Dermis microvascular lymphatic vessel endothelial cell (primary cell): ENCODE data around the gene GMPR2. TPM values are rescaled to one million over a fixed set of nuclear protein-coding genes. Genes with fewer than 3 reads are reported as not detected.

Experiments used
- DNase-seq, 2 donors: peaks; one replicate each; pipeline versions ENCODE4 v3.0.0 to v3.0.0-alpha.2; 2010; ENCODE audit warnings: low read depth in 2 of 2
- total RNA-seq: library from RNA; depleted of rRNA; stranded (reverse); fragments of >200 nt; gene quantifications from 2 replicates; pipeline ENCODE4 v1.2.1, GENCODE V29; 2014

Gene GMPR2
- total RNA-seq = 81.9 and 90.5 TPM in 2 replicates

GRCh38 chr14:24232645-24233537, at the start of gene GMPR2:
Gene GMPR2, plus strand, starts transcription at chr14:24232929. Its CDS starts 325 bp downstream, at chr14:24233254.
- peak in 1 of 2 donors; percentile 24 for DNase-seq

- no peak for DNase-seq
Measured at GRCh38 chr14:24183014-24183481, 49.7 kb upstream of the GMPR2 start.

- no peak for DNase-seq
Measured at GRCh38 chr14:24184104-24184970, 48.4 kb upstream of the GMPR2 start.

- DNase-seq = no peak
Measured at GRCh38 chr14:24185026-24185425, 47.7 kb upstream of the GMPR2 start.

DNA sequence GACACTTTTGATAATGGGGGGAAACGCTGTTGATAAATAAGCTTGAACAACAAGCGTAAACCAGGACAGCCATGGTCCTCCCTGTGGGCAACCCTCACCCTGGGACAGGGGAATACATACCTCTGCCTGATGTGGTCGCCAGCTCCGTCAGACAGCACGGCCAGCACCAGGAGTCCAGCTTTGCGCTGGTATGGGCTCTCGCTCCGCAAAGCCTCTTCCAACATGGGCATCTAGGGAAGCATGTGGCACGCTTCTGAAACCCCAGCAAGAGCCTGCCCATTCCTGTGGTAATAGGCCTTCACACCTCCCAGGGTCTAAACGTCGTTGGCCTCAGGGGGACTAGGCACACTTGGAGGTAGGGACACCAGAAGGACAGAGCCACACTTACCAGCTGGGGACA, 47.0 kb upstream of the GMPR2 start:
- DNase-seq = no peak

GRCh38 chr14:24186831-24187538, 45.7 kb upstream of the GMPR2 start:
- no peak for DNase-seq

DNA sequence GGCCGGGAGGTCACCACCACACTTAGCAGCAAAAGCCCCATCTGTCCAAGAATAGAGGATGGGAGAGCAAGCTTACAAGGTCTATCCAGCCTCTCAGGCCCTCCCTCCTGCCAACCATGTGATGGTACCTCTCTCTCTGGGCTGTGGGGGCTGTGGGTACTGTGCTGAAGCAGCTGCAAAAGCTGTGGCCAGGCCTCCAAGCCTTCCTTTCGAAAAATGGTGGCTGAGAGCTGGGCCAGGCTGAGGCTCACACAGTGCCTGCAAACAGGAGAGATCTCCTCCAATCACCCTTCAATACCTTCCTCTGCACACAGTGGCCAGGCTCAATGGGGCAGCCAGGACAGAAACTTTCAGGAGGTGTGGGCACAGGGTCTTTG, 45.2 kb upstream of the GMPR2 start:
- DNase-seq = no peak

- DNase-seq = peak; percentile 98 to 99
Measured at GRCh38 chr14:24188251-24189058, 44.3 kb upstream of the GMPR2 start, which contains the start of gene IPO4. Gene IPO4, minus strand, starts transcription at chr14:24188816. Its CDS starts 29 bp downstream, at chr14:24188787.

DNA sequence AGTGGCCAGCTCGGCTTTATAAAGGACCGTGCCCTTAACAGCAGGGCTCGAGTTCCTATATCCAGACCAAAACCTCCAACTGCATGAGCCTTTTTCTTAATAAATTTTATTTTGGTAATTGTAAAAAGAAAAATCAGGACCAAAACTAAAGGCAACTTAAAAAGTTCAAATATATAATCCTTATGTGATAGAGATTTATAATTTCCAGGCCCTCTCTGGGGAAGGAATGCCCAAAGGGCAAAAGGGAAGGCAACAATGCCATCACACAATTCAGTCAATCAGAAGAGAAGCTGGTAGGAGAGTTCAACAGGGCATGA, 43.7 kb upstream of the GMPR2 start:
- no peak for DNase-seq

GRCh38 chr14:24189460-24189859, 43.3 kb upstream of the GMPR2 start:
- DNase-seq = no peak

- DNase-seq = no peak
Measured at GRCh38 chr14:24190416-24190815, 42.3 kb upstream of the GMPR2 start.

DNA sequence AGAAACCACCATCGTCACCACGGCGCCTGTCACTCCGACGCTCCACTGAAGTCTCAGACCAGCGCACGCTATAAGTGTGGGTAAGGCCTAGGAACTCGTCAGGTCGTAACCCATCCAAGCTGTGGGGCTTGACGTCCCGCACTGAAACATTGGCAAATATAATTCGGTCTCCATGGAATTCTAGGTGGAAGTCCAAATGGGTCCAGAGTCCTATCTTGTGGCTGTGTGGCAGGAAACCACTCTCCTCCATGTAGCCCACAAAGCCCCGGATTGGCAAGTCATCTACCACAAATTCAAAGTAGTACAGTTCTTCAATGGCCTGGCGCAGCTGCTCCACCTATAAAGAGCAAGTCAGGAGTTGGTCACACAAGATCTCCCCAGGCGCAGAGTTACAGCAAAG, 39.8 kb upstream of the GMPR2 start:
- DNase-seq = no peak

DNA sequence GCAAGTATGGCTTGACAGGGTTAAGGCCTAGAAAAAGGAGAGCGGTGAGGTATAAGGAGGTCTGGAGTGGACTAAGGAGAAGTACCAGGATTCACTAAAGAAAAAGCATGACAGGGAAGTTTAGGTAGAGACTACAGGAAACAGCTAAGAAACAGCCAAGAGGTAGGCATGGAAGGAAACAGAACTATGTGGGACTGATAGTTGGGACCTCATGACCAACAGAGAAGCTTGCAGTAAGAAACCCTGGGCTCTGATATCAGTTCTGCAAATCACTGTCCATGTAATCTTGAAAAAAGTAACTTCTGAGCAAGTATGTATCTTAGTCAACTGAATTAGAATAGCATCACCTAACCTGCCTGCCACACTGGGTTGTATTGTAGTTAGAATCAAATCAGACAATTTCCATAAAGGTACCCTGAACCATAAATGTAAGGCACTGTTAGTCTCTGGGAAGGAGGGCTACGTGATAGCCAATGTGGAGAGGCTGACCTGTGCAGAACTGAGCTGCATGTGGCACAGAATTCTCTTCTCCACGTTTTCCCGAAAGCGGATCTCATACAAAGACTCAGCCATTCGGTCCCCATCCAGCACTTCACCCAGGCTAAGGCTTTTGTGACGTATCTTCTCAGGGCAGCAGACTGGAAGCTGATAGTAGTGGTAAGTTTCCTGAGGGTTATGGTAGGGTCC, 38.4 kb upstream of the GMPR2 start:
- DNase-seq = no peak

DNA sequence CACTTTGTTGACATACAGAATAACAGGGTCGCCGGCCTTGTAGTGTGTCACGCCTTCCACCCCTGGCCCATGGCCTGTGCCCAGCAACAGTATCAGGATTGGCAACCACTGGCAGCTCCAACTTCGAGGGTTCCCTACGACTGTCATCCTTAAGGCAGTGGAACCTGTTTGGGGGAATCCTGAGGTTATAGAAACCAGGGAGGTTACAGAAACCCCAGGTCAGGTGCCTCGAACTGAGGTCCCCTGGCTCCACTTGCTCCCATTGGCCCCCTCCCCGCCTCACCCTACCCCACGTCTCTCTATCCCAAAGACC, 37.9 kb upstream of the GMPR2 start:
- no peak for DNase-seq

- DNase-seq = peak; percentile 72 to 91
Measured at GRCh38 chr14:24195186-24196070, 37.3 kb upstream of the GMPR2 start, which contains the start of gene TM9SF1. Gene TM9SF1, minus strand, starts transcription at chr14:24195441. Its CDS starts 422 bp downstream, at chr14:24195019.

- peak in 1 of 2 donors; percentile 17 for DNase-seq
Measured at GRCh38 chr14:24196071-24197055, 36.4 kb upstream of the GMPR2 start.

GRCh38 chr14:24197056-24197450, 35.7 kb upstream of the GMPR2 start:
- no peak for DNase-seq
